Putamen (tissue), 1 donor: Measurements from ENCODE around the gene LDHAL6B.
A peak's percentile ranks its signal among the peaks of the same experiment; 100 is the strongest.

Experiments
- DNase-seq: peaks from one replicate; pipeline ENCODE4 v3.0.0-alpha.2; 2016; ENCODE audit warnings: low spot score

The LDHAL6B gene

DNA sequence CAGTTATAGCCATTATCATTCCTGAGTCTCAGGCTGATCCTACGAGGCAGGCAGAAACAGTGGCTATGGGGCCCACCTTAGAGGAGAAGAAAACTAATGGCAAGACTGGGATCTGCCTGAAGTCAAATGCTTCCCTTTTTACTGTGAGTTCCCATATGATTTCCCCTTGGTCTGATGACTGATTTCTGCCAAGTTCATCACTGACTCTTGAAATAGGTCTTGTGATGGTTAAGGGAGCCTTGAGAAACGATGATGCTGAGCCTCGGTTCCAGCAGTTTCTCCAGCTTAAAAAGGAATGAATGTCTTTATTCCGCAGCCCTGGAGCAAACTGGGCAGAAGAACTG, 29.4 kb upstream of the LDHAL6B start:
- DNase-seq, result peak; percentile 32

DNA sequence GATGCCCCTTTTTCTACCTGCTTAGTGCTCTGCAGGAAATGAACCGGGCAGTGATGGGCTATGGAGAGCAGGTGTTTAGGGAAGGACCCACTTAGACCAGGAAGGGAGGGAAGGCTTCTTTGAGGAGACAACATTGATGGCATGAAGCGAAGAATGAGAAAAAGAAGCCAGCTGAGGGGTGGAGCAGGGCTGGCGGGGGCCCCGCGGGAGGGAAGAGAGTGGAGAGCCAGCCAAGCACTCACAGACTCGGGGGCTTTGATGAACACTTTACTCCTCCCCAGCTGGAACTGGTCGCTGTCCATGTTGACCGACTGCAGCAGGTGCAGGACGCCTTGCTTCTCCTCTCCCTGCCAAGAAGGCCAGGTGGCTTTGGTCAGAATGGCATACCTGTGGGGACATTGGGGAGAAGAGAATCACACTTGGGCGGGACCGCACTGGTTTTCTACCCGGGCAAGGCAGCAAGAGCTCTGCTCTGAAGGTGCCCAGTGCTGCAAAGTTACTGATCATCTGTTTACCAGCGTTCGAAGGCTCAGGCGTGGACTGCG, 28.4 kb upstream of the LDHAL6B start:
- no peak for DNase-seq

DNA sequence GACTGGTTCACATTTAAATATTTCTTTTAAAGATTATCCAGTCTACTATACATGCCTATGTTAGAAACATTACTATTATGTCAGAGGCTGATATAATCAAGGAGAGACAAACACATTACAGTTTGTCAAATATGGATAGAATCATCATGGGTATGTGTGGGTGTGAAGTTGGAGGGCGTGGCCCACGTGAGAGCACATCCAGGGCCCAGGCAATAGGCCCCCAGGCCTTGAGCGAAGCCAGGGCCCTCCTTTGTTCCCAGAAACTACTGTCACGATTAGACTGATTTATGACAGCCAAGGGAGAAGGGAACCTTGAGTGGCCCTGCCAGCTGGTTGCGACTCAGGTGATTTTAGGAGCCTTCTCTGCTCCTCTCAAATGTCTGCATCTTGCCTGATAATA, 26.9 kb upstream of the LDHAL6B start:
- DNase-seq, result no peak

DNA sequence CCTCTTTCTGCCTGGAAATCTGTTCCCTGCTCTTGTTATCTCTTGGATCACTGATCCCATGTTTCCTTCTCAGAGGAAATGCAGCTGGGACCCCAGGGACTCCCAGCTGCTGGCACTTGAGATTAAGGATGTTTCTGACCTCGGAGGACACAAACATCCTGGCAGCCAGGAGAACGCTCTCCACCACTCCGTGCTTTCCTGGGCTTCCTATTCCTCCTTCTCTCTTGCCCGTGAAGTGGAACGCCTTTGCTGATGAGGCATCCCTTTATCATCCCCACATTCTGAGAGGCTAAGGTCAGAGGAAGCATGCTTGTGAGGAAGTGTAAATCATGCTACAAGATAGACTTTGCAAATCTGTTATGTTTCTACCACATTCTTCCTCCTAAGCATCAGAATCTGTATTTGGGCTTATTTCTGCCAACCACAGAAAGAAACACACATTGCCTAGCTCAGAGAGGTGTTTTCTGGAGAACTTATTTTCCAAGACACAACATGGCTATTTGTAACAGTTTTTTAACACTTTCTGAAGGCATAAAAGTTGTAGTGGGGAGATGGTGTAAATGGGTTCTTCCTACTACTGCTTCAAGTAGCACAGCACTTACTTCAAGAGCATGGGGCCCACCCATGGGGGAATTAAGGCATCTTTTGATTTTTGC, 25.6 kb upstream of the LDHAL6B start:
- no peak for DNase-seq

DNA sequence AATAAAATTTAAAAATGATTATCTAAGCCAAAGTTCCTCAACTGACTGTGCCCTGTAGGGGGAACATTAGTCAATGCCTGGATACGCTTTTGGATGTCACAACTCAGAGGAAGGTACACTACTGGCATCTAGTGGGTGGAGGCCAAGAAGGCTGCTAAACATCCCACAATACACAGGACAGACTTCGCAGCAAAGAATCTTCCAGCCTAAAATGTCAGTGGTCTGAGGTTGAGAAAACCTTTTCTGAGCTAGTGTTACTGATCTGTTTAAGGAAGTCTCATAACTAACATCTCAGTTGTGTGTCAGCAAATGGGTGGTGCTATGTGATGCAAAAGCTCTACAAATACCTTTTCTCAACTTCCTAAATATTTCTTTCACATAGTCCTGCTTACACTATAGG, 20.9 kb upstream of the LDHAL6B start:
- no peak for DNase-seq

DNA sequence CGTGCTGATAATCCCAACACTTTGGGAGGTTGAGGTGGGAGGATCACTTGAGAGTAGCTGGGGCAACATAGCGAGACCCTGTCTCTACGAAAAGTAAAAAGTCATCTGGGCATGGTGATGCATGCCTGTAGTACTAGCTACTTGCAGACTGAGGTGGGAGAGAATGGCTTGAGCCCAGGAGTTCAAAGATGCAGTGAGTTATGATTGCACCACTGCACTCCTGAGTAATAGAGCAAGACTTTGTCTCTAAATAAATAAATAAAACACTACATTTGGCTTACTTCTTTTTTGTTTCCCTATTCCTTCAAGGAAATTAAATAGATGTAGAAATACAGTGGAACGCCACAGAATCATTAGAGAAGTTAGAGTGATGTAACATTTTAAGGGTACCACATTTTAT, 20.1 kb upstream of the LDHAL6B start:
- no peak for DNase-seq

DNA sequence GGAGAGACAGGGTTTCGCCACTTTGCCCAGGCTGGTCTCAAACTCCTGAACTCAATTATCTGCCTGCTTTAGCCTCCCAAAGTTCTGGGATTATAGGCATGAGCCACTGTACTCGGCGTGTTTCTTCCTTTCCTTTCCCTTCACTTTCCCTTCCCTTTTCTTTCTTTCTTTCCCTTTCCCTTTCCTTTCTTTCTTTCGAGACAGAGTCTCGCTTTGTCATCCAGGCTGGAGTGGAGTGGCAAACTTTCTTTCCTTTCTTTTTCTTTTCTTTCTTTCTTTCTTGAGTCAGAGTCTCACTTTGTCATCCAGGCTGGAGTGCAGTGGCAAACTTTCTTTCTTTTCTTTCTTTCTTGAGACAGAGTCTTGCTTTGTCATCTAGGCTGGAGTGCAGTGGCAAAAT, 17.4 kb upstream of the LDHAL6B start:
- DNase-seq, result no peak

DNA sequence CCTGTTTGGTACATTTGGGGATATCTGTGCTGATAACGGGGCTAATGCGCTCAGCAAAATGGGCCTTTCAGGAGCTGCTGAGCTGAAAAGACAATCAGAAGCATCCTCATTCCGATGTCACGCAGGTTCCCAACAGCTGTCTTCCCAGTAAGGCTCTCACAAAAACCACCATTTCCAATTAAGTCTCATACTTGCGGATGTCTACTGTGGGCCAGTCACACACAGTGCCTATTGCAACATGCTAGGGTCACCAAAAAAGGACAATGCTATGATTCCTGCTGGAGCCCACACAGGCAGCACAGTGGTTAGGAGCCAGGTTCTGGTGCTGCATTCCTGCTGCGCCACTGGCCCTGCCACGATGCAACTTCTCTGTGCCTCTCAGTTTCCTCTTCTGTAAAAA, 16.4 kb upstream of the LDHAL6B start:
- DNase-seq, result no peak

DNA sequence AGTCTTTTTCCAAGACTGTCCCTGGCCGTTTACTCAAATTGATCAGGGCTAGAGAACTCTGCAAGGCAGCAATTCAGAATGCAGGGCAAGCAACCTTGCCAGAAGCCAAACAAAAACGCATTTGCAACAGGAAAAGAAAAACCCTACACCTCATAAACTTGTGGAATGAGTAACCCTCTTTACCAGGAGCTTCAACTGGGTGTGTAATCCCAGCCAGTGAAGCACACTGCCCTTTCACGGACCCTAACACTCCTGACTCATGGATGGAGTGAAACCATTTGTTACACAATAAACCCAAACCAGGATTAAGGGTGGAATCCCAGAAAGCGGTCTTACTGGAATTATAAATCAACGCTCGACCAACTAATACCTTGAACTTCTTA, 14.8 kb upstream of the LDHAL6B start:
- no peak for DNase-seq

DNA sequence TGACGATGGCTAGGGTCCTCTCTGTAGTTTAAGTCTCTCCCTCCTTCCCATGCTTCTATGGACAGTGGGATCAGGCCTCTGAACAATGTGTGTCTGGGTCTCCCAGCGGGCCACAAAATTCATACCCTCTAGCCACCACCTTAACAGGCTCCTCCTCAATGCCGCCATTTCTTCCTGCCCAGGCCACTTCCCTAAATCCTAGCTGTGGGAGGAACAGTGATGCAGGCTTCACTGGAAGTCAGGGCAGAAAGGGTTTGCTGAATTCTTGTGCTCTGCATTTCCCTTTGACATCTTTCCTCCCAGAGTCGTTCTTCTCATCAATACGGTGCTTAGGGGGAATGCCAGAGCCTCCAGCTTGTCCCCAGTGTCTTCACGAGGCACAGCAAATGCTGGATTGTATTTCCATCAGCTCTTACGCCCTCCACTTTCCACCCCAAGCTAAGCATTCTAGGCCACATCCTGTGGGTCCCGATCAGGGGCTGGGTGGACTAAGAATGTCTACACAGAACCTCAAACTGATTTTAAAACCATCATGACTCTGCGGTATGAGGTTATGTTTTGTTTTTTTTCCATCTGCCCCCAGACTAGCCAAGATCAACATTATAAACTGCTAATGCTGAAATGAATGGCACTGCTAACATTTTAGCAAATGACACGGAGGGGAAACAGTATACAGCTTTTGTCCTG, 11.9 kb upstream of the LDHAL6B start:
- DNase-seq, result no peak

DNA sequence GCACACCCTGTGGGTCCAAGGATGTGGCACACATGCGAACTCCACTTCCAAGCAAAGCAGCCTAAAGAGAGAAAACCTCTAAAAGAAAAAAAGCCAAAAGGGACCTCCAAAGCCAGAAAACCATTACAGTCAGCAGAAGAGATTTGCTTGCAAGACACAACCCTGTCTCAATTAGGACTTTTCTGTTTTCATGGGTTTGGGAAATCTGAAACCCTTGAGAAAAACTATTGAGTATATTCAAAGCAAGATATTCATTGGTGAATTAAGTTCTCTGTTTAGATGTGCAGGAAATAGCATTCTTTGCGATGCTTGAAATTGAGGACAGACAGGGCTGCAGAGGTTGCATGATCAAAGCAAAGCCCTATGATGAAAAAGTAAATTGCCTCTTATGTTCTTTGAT, 10.2 kb upstream of the LDHAL6B start:
- DNase-seq, result no peak

DNA sequence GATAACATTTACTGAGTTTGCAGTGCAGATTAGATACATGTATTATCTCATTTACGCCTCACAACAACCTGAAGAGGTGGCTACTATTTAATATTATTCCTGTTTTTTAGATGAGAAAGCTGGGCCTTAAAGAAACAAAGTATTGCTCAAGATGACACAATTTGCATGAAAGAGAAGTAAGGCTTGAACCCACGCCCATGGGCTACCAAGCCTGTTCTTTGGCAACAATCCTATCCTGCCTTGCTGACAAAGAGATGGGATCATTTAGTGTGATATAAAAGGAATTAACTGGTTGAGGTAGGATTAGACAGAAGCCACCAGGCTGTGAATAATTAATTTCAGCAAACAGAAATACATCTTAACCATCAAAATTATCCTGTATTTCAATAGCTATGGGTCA, 9.2 kb upstream of the LDHAL6B start:
- no peak for DNase-seq

DNA sequence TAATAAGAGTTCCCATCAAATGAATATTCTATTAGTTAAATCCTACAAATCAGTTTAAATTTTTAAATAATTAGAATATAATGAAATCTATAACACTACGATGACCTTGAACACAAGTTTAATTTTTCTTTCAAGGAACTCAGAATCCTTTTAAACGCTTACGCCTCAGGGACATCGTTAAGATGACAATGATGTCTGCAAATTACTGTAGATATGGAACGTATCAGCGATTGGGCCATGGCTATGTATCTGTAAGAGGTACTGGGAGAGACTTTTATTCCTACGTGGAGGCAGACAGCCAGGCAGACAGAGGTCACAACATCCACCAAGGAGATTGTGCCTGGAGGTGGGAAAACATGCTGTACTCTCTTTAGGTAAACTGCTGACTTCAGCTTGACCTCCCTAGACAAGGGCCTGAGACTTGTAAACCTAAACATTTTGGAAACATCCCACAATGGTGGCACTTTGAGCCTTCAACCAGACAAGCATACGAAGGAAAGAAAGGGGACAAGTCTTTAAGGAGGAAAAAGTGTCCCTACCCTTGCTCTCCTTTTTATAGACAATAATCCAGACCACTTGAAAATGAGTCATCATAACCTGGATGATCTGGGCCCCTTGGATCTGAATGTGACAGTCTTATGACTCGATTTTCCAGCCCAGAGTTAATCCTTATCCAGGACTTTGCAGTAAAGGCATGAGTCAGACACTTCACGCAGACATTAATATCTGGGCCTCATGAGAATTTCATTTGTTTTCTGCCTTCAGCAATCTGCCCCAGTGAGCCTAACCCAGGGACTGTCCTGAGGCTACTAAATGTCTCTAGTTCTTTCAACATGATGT, 6.8 kb upstream of the LDHAL6B start:
- no peak for DNase-seq

DNA sequence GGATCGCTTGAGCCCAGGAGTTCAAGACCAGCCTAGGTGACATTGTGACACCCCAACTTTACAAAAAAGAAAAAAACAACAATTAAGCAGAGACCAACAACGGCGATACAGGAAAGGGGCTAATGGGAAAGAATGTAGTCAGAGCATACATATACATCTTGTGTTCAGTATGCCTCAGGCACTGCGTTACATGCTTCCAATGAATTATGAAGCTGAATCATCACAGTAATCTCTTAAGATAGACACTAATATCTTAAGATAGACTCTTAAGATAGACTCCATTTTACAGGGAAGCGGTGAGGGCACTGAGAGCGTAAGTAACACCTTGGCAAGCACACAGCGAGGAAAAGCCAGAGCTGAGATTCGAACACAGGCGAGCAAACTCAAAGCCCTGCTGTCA, 6.1 kb upstream of the LDHAL6B start:
- DNase-seq, result no peak

DNA sequence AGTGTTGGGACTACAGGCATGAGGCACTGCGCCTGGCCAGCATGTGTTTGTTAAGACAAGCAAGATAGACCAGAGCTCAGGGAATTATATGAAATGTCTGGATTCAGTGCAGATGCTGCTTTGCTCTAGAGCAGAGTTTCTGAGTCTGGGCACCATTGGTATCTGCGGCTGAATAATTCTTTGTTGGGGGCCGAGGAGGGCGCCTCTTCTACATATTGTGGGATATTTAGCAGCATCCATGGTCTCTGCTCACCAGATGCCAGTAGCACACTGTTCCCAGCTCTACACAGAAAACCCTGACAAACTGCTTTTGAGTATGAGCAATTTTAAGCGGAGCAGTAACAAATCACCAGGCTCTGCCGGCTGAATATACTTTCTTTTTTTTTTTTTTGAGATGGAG, 3.6 kb upstream of the LDHAL6B start:
- peak; percentile 19 for DNase-seq

DNA sequence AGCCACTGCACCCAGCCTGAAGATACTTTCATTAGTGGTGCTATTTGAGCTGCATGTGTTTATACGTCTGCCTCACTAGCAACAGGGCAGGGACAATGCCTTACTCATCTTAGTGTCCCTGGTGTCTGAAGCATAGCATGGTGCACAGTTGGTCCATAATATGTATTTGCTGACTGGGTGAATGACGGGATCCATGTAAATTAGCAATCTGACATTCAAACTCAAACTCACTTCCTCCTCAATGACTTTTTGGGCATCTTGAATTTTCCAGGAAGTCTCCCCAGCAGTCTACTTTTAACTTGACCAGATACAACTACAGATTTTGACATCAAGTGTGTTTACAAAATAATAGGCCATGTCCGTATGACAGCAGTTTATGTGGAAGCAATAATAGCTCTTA, 3.0 kb upstream of the LDHAL6B start:
- no peak for DNase-seq

DNA sequence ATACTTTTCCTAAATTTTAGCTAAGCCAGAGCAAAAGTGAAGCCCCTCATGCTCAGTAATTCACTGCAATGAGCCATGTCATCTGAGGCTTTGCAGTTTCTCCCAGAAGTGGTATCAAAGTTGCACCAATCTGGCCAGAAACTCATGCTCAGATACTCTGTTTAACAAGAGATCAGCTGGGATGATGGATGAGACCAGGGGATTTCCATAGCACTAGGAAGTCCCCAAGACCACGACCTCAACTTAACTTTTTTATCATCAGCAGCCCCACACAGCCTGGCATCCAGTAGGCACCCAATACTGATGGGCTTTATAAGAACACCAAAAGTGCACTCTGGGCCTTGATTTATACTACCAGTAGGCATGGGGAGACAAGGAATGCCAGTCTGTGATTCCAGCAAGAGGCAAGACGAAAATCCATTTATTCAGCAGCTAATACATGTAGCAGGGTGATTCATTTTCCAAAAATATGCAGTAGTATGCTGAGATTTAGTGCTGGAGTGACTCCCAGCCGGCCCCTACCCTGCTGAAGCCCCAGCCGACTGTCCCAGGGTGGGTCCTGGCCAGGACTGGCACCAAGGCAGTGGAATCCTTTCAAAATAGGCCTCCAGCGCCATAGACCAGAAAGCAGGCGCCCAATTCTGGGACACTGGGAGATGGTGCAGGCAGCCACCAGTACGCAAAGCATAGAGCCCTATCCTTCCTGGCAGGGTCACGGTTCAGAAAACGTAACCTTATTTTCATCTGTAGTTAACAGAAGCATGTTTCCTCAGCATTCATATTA, 612 bp upstream of the LDHAL6B start:
- no peak for DNase-seq

DNA sequence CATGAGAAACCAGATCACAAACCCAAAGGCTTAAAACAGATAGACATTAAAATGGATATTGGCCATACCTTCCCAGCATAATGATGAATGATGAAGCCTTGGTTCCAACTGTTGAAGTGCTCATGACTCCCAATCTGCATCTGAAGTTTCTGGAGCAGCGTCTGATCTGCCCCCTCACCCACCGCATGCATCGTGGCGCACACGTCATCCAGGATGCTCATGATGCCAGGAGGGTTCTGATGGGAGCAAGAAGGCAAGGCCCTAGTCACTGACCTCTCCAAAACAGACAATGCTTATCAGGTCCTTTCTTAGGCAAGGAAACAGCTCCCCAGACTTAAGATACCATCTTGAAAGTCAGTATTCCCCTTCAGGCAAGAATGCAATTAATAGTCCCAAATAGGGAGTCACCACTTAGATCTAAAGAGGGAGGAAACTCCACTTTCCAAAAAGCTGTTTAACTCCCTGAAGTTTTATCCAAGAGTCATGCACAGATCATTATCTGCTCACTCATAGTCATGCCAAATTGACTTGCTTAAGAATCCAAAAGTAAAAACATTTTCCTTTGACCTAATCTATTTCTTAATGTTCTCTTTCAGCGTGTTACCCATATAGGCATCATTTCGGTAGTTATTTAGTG, 2.1 kb downstream of the LDHAL6B start:
- no peak for DNase-seq

DNA sequence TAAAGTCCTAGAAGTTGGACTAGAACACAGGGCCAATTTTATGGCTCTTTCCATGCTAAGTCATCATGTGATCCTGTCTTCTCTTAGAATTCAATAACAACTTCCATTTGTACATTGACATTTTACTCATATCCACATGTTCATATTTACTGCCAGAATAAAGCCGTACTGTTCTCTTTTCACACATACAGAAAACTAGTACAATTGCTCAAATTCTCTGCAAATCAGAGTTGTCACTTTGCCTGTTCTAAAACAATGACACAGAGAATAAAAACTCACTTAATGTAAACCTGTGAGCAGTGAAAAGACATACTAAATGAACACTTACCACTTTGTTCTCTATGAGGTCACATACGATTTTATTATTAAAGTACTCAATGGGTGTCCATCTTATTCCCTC, 3.5 kb downstream of the LDHAL6B start:
- no peak for DNase-seq

DNA sequence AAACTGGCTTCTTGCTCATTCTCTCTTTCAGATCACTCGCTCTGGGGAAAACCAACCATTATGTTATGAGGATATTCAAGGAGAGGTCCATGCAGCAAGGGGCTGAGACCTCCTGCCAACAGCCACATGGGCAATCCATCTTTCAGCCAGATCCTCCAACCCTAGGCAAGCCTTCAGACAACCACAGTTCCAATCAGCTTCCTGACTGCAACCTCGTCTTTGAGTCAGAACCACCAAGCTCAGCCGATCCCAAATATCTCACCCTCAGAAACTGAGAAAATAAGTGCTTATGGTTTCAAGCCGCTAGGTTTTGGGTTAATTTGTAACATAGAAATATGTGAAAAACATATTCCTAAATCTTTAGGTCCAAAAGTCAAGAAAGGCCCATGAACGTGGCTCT, 10.3 kb downstream of the LDHAL6B start:
- no peak for DNase-seq

DNA sequence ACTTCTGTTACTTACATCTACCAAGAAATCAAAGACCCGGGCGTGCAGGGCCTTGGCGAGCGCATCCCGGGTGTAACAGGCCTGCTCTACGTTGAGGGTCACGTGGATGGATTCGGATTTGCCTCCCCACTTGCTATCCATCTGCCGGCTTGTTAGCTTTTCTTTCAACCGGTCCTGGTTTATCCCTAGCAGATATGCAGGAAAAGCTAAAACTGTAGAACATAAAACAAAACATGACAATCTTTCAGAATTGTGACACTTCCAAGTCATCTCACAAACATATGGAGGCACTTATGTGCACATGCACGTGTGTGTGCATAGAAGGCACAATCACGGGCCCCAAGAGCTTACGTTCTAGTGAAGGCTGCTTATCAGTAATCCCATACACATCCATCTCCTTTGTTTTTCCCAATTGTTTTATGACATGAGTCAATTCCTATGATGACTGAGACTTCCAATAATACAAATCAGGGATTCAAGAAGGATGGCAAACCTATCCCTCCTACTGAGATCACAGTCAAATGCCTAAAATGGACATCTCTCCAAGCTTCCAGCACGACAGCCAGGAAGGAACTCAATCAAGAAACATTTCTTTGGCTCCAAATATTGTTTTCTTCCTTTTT, 11.3 kb downstream of the LDHAL6B start:
- no peak for DNase-seq
